OCI-M2 (cell line): ENCODE results near the gene PATL2.
A peak's percentile ranks its signal among the peaks of the same experiment; 100 is the strongest.
"Not testable (repeated sequence)": the region's sequence is repeated elsewhere in the genome, so short reads cannot be mapped to it uniquely, and the experiment has no call there.

Experiments
- DNase-seq: peaks from one replicate; lab custom pipeline; 2025; ENCODE audit not compliant: unreplicated experiment; lab: John Stamatoyannopoulos, UW

PATL2 gene

DNA sequence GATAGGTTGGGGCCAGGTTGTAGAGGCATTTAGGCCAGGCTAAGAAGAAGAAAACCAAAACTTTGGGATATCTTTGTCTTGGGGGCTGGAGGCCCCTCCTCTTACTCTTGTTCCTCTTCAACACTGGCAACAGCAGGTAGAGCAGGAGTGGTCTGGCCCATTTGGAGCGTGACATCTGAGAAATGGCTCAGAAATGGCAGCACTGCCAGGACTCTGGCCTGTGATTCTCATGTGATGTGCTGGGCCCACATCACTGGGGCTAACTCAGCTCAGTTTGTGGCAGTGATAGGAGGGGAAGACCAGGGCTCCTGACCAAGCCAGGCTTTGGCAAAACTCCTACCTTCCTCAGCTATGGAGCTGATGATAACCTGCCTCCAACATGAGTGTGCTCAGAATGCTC is 18.5 kb downstream of the PATL2 start:
- no peak for DNase-seq

- not testable (repeated sequence) for DNase-seq
Measured at GRCh38 chr15:44690245-44690644, 20.9 kb downstream of the PATL2 start.

GRCh38 chr15:44689318-44689717 is 21.8 kb downstream of the PATL2 start:
- not testable (repeated sequence) for DNase-seq

DNA sequence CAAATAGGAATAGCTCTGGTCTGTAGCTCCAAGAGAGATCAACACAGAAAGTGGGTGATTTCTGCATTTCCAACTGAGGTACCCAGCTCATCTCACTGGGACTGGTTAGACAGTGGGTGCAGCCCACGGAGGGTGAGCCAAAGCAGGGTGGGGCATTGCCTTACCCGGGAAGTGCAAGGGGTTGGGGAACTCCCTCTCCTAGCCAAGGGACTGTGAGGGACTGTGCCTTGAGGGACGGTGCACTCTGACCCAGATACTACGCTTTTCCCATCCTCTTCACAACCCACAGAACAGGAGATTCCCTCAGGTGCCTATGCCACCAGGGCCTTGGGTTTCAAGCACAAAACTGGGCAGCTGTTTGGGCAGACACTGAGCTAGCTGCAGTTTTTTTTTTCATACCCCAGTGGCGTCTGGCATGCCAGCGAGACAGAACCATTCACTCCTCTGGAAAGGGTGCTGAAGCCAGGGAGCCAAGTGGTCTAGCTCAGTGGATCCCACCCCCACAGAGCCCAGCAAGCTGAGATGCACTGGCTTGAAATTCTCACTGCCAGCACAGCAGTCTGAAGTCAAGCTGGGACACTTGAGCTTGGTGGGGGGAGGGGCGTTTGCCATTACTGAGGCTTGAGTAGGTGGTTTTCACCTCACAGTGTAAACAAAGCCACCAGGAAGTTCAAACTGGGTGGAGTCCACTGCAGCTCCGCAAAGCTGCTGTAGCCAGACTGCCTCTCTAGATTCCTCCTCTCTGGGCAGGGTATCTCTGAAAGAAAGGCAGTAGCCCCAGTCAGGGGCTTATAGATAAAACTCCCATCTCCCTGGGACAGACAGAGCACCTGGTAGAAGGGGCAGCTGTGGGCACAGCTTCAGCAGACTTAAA is 28.1 kb downstream of the PATL2 start:
- DNase-seq: peak; percentile 17

- DNase-seq: no peak
Measured at GRCh38 chr15:44682211-44682610, 28.9 kb downstream of the PATL2 start.

DNA sequence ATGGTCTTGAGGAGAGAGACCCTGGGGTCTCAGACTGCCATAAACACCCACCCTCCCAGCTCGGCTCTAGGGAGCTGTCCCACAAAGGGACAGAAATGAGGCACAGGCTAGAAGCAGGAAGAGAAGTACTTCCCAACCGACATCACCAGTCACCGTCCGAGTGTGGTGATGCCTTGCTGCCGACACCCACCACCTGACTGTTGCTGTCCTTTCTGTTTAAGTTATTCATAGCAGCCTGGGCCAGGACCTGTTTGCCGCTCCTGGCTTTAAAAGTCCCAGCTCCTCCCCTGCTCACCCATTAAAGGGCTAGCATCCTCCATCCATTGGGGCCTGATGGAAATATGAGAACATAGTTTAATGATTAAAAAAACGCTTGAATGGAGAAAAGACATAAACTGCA is 34.4 kb downstream of the PATL2 start:
- no peak for DNase-seq

DNA sequence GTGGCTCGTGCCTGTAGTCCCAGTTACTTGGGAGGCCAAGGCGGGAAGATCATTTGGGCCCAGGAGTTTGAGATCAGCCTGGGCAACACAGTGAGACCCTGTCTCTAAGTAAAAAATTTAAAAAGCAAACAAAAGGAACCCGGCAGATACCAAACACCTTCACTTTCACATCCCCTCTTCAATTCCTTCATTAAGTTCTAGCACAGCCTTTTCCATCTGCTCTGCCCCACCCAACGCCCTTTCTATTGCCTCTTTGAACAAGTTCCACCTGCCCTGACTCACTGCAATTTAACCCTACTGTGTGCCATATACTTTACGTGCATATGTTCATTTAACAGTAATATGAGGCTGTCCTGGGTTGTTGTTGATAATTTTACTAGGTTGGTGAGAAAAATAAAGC is 35.2 kb downstream of the PATL2 start:
- DNase-seq: no peak

DNA sequence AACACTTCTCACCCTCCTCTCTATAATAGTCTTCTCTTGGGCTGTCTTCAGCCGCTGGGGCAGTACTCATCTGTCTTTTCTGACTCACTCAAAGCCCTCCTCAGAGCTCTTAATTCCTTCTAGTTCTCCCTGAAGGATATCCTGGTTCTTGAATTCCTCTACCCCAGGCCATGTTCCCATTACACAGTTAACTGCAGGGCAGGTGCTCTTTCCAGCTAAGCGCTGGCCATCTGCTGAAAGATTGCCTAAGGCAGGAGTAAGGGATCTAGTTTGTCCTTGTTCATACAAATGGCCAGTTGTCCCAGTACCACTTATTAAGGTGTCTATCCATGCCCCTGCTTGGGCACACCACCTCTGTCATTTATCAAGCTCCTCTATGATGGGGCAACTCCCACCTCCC is 37.5 kb downstream of the PATL2 start:
- DNase-seq: no peak

DNA sequence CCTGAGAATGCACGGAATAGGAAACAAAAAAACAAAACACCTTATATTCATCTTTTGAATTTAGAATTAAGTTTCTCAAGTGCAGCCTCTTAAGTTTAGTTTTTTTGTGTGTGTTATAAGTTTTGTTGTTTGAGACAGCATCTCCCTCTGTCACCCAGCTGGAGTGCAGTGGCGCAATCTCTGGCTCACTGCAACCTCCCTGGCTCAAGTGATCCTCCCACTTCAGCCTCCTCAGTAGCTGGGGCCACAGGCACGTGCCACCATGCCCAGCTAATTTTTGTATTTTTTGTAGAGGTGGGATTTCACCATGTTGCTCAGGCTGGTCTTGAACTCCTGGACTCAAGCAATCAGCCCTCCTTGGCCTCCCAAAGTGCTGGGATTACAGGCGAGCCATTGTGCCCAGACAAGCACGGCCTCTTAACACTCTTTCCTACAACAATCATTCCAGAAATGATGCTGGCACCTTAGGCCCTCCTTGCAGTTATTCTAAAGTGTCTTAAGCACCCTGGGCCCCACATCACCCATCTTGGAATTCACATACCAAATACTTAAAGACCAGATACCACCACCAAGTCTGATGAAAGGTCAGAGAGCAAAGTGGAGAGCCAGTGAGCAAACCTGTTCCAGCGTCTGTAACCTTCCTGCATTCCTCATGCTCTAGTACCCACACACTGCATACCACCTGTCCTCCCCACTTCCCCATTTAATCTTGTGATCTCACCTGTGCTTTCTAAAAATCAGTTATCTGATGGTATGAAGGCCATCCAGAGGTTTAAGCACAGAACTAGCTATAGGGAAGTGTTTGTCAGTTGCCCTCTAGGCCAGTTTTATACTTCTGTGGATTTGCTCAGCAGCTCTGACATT is 40.8 kb downstream of the PATL2 start:
- no peak for DNase-seq

DNA sequence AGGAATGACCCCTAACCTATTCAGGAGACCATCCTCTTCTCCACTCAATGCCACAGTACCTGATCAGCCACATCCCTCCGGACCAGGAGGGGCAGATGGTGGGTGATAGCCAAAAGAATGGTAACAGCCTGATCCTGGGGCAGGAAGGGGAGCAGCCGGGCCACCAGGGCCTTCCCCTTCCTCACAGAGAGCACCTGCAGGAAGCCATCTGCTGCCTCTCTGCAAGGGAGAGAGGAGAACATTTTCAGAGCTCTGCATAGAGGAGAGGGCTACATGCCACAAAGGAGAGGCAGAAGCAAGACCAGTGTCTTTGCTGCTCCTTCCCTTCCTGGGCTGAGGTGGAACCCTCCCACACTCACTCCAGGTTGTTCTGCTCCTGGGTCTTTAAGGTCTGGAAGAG is 42.2 kb downstream of the PATL2 start:
- no peak for DNase-seq

- DNase-seq: no peak
Measured at GRCh38 chr15:44667039-44667360, 44.1 kb downstream of the PATL2 start.

- no peak for DNase-seq
Measured at GRCh38 chr15:44666210-44667038, 44.7 kb downstream of the PATL2 start.

DNA sequence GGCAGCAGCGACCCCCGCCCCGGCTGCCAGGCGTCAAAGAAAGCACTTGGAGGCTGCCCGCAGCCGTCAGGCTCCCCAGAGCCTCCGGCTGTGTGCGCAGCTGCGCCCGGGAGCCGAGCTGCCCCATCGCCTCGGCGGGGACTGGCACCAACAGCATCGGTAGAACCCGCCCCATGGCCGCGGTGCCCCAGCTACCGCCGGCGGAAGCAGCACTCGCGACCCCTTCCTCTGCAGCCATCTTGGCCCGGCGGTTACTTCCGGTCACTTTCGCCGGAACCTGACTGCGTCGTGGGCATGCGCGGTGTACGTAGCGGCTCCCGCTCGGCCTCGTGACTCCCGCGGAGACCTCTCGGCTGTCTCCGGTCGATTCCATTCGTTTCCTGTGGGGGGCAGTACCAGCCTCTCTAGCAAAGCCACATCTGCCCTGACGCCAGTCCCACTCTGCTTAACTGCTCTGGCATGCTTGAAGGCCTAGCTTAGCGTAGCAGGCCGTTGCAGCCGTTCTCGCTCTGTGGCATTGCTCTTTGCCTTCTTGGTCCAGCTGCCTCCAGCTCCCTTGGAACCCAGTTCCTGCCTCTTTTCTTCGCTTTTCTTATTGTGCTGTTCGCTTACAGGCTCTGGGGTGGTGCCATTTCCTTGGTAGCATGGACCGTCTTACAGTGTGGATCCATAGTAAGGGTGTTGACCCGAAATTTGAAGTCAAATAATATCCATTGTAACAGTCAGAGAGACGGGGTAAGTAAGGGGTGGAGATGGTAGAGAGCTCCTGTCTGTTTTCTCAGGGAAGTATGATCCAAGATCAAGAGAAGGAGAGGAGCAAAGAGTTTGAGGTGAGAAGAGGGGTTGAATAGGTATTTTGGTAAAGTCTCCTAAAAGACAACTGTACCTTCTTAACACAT is 47.5 kb downstream of the PATL2 start, which contains the start of gene SPG11:
Gene SPG11, minus strand, starts transcription at position 253 of the 899 bp plus-strand sequence. Its CDS starts 15 bp downstream, at position 238.
- peak; percentile 71 for DNase-seq

DNA sequence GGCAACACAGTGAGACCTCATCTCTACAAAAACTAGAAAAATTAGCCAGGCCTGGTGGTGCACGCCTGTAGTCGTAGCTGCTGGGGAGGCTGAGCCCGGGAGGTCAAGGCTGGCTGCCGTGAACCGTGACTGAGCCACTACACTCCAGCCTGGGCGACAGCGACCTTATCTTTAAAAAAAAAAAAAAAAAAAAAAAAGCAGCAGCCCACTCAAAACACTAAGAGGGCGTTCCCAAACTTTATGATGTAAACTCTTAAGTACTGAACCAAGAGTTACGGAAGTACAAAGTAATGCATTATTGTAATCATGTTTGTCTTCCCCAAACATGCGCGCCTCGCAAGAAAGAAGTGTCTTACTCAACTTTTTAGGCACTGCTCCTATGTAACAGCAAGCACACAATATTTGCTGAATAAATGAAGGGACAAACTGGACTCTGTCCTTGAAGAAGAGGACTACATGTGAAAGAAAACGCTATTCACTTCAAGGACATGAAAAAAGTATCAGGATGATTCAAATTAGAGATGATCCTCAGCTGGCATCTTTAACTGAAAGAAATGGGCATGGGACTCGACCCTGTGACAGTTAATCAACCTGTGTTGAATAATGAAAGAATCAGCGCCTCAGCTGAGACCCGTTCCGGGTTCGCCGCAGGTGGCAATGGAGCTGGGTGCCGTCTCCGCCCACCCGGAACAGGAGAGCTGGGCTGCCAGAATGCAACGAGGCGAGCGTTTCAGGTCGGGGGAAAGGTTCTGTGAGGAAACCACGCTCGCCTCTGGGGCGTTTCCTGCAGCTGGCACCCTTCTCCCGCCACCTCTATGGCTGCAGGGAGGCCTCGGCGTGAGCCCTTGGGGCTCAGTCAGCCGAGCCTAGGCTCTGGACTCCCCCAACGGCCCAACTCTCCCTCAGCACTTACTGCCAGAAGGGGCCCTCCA is 48.4 kb downstream of the PATL2 start:
- no peak for DNase-seq

GRCh38 chr15:44661576-44661975 is 49.5 kb downstream of the PATL2 start:
- no peak for DNase-seq

DNA sequence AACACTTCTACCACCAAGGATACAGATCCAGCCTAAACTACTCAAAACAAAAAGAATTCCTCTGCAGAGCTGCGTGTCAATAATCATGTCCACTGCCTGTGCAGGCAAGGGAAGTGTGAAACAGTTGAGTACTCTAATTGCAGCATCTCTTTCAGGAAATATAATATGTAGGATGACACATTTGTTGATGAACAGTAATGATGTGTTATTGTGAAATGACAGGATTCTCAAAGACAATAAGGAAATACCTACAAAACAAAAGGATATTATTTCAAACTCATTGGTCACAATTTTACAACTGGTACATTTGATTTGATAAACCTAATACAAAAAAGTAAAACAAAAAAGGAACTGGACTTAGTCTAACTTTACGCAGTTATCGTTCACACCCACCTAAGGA is 52.1 kb downstream of the PATL2 start:
- DNase-seq: no peak

DNA sequence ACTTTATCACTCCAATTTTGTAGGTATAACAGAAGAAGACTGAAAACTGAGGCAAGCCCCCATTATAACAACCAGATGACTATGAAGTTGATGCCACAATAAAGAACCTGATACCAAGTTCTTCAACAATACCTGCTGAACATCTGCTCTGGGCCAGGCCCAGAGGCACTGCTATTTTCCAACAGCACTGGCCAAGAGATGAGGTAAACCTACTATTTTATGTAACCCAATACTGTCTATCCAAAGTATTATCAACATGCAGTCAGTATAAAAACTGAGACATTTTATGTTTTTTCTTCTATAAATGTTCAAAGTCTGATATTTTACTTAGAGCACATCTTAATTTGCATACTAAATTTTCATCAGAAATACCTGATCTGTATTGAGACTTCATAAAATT is 53.7 kb downstream of the PATL2 start:
- DNase-seq: no peak

GRCh38 chr15:44656913-44657312 is 54.2 kb downstream of the PATL2 start:
- DNase-seq: no peak

DNA sequence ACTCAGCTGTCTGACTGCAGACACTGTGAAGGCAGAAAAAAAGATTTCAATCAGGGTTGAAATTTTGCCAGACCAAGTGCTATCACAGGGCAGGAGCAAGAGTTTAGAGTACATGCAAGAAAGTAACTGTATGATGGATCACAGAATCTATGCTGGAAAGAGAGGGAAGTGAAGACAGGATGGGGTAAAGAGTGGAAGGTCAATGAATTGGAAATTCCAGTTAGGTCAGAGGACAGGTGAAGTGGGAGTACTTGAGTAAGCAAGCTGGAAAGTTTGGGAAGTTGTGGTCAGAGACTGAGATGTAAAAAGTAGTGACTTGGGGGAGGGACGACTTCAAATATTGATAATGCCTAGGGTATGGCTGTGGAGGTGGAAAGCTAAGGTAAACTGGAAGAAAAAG is 54.8 kb downstream of the PATL2 start:
- DNase-seq: no peak
